ENCODE measurements around the gene ADAMTSL3.

DNA sequence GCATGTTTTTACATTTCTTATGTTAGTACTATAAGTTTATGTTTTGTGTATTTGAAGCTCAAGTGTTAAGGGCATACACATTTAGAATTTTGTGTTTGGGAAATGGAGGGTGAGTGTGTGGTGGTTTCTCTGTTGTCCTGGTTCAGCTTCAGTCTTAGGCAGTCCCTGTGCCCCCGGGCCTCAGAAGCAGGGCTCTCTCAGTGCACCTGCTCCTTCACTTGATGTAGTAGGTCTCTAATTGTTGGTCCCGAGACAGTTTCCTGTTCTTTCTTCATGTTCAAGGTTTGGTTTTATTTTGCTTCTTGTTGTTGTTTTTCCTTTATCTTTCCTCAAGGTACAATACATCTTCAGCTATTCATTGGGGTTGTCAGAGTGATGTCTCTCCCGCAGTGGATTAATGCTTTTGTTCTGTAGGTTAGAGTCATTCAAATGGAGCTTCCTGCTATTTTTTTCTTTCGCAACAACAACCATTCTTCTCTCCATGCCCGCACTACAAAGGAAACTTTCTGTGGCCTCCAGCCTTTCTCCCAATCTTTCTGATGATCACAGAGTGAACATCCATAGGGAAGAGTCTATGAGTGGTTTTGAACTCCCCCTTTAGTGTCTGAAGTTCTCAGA, 403.9 kb downstream of the ADAMTSL3 start:
- TF ChIP-seq, protein P1, sequence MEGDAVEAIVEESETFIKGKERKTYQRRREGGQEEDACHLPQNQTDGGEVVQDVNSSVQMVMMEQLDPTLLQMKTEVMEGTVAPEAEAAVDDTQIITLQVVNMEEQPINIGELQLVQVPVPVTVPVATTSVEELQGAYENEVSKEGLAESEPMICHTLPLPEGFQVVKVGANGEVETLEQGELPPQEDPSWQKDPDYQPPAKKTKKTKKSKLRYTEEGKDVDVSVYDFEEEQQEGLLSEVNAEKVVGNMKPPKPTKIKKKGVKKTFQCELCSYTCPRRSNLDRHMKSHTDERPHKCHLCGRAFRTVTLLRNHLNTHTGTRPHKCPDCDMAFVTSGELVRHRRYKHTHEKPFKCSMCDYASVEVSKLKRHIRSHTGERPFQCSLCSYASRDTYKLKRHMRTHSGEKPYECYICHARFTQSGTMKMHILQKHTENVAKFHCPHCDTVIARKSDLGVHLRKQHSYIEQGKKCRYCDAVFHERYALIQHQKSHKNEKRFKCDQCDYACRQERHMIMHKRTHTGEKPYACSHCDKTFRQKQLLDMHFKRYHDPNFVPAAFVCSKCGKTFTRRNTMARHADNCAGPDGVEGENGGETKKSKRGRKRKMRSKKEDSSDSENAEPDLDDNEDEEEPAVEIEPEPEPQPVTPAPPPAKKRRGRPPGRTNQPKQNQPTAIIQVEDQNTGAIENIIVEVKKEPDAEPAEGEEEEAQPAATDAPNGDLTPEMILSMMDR (IDR thresholded peaks at IDR 0.05; ENCODE audit: insufficient read depth, low read length, poor library complexity, severe bottlenecking): no peak
- no peak for TF ChIP-seq EZH2phosphoT487 (conservative IDR thresholded peaks at IDR 0.05; ENCODE audit: low read length)

Measured in SU-DHL-6 (cell line).